Activated T-helper 1 cell treated with anti-CD3 and anti-CD28 coated beads, Interleukin-2, amount 50 U/mL, for 16 hours (primary cell): Measurements from ENCODE around the gene TMEM256.

Experiments used
- DNase-seq, 2 donors: peaks; one replicate each; pipeline ENCODE4 v3.0.0-alpha.2; 2020; ENCODE audit warnings: low read depth in 1 of 2, low spot score in 1 of 2

TMEM256 gene

DNA sequence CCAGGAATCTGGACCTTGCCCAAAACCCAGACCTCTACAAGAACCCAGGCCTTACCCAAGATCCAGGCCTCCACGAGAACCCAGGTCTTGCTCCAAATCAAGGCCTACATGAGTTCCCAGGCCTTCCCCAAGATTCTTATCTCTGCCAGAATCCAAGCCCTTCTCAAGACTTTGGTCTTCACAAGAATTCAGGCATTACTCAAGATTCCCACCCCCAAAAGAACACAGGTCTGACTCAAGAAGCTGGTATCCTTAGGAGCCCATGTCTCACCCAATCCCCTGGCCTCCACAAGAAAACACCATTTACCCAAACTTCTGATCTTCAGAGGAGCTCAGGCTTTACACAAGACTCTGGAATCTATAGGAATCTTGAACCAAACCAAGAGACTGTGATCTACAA, 27.3 kb upstream of the TMEM256 start:
- DNase-seq, result no peak

DNA sequence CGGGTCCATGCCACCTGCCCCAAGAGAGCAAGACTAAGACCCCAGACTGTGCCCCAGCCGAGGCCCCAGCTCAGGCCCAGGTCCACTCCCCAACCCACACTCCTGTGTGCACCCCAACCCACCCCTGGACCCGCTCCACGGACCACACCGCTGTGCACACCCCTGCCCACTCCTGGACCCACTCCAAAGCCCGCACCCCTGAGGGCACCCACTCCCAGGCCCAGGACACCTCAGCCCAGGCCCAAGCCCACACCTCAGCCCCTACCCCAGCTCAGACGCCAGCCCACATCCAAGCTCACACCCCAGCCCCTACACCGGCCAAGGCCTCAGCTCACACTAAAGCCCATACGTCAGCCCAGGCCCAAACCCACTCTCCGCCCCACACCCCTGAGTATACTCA, 25.8 kb upstream of the TMEM256 start:
- no peak for DNase-seq

DNA sequence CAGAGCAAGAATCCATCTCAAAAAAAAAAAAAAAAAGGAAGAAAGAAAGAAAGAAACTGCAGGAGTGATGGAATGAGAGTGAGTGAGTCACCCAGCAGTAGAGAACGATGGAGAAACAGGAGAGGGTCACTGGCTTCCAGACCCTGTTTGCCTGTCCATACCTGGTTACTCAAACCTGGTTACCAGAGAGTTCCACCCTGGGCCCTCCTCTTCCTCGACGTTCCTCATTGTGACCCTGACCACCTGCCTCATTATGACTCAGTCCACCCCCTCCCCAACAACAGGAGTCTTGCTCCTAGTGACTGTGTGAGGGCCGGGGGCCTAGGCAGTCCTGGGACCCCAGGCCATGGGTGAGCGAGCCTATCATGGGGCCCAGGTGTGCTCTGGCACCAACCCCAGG, 24.7 kb upstream of the TMEM256 start, which contains the start of gene SPEM3:
Gene SPEM3, plus strand, starts transcription at position 301 of the 400 bp plus-strand sequence. Its CDS starts 46 bp downstream, at position 347.
- DNase-seq, result no peak

DNA sequence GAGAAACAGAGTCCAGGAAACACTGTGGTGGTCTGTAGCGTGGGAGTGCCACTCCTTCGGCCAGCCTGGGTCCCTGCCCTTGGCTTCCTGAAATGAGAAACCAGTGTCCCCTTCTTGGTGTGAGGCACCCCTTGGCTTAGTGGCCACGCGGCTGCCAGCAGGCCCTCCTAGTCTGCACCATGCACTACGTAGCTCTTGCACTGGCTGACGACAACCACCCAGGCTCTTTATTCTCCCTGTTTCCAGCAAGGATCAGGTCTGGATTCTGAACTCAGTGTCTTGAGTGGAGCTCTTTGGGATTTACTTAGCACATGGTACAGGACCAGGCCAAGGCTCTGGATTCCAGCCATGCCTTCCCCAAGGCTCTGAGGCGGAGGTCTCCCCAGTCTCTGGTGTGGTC, 23.7 kb upstream of the TMEM256 start:
- DNase-seq, result no peak

DNA sequence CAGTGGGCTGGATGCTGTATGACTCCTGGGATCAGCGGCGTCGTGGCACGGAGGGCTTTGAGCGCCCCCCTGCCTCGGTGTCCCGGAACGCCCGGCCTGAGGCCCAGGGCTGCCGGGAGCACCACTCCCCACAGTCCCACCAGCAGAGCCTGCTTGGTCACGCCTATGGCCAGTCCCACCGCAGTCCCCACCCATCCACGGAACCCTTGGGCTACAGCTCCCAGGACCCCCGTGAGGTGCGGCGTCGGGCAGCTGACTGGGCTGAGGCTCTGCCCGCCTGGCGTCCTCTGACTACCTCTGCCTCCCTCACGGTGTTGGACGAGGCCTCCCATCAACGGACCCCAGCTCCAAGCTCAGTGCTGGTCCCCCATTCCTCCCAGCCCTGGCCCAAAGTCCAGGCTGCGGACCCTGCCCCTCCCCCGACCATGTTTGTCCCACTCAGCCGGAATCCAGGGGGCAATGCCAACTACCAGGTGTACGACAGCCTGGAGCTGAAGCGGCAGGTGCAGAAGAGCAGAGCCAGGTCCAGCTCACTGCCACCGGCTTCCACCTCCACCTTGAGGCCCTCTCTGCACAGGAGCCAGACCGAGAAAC, 23.1 kb upstream of the TMEM256 start:
- no peak for DNase-seq

DNA sequence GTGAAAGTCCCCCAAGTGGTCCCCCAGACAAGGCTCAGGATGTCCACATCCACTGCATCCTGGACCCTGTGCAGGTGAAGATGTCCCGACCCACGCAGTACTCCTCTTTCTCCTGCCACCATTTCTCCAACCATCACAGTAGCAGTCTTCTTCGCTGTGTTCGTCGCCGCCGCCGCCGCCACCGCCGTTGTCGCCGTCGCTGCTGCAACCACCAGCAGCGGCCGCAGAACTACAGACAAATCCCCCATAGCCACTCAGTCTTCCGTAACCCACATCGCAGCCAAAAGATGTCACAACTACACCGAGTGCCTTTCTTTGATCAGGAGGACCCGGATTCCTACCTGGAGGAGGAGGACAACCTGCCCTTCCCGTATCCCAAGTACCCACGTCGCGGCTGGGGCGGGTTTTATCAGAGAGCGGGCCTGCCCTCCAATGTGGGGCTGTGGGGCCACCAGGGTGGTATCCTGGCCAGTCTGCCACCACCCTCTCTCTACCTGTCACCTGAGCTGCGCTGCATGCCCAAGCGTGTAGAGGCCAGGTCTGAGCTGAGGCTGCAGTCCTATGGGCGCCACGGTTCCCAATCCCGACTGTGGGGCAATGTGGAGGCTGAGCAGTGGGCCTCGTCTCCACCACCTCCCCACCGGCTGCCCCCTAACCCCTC, 22.4 kb upstream of the TMEM256 start:
- DNase-seq, result no peak

DNA sequence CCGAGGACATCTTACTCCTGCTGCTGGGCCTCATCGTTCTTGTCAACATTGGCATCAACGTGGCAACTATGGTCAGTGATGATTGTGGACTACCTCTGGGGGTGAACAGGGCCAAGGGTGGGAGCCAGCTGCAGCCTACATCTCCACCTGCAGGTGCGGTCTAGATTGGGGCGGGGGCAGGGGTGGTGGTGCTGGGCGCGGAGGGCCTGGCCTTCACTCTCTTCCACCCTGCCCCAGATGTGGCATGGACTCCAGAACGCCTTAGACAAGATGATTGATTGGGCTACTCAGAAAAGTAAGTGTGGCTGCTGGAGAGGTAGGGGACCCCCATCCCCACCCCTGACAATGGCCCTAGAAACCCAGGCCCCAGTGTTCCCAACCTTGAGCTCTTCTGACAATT, 21.9 kb upstream of the TMEM256 start:
- no peak for DNase-seq

DNA sequence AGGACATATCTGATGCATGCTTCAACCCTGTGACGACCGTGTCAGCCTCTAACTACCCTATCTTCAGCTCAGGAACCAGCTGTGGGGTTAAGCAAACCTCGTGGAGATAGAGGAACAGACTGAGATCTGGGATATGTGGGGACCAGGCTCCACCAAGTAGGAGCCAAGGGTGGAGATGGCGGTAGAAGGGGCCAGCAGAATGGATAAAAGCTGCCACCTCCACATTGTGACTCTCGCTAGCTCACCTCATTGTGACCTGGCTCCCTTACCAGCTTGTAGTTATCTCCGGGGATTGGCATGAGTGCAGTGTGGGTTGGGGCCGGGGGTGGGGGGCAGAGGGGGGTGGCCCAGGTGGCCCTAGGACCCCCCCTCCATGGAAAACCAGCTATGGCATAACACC, 21.4 kb upstream of the TMEM256 start, which contains the start of gene SPEM2:
Gene SPEM2, plus strand, starts transcription at position 301 of the 400 bp plus-strand sequence. Its CDS starts 73 bp downstream, at position 374.
- no peak for DNase-seq

DNA sequence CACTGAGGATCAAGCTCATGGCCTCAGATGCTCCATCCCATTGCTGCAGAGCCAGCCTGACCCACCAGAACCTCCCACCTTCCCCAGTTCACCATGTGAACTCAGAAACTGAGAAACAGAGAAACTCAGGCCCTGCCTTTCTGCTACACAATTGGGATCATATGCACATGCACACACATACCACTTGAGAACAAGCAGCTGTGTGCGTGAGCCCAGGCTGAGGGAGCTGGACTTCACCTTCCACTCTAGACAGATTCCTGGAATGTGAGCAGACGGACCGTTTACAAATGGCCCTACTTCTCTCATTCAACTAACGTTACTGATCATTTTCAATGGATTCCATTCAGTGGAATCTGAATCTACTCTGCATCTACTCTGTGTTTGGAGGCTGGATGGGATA, 19.8 kb upstream of the TMEM256 start:
- DNase-seq, result no peak

DNA sequence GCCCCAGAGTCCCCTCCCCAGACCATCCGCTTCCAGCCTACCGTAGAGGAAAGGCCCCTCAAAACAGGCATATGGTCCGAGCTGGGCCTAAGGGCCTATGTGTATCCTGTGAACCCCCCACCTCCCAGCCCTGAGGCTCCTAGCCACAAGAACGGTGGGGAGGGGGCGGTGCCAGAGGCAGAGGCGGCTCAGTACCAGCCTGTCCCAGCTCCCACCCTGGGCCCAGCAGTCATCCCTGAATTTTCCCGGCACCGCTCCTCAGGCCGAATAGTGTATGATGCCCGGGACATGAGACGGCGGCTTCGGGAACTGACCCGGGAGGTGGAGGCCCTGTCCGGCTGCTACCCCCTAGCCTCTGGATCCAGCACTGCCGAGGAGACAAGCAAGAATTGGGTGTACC, 17.3 kb upstream of the TMEM256 start:
- DNase-seq, result no peak

DNA sequence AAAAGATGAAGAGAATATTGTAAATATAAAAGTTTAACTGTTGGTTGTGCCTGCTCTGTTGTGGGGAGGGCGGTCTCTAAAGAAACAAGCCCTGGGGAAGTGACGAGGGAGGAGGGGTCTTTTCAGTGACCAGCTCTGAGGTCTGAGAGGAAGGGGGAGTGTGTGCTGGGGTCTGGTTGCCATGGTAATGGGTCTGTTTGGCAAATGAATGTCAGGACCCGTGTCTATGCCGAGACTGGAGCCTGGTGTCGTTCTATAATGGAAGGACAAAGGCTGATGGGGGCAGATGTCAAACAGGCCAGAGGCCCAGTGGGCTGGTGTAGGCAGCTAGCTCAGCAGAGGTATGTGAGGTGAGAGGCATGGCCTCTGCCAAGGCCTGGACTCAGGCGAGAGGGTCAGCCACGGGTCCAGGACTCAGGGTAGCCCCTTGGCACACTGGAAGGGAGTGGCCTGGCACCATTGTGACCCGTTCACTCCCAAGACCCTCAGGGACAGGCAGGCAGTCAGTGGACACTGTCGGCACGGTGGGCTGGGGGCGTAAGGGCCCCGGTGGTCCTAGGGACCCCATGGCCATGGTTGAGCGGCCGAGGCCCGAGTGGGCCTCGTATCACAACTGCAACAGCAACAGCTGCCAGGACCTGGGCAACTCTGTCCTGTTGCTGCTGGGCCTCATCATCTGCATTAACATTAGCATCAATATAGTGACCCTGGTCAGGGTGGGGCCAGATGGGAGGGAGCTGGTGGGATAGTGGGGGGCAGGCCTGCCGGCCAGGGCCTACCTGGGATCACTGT, 16.1 kb upstream of the TMEM256 start, which contains the start of gene SPEM1:
Gene SPEM1, plus strand, starts transcription at position 506 of the 792 bp plus-strand sequence. Its CDS starts 61 bp downstream, at position 567.
- no peak for DNase-seq

DNA sequence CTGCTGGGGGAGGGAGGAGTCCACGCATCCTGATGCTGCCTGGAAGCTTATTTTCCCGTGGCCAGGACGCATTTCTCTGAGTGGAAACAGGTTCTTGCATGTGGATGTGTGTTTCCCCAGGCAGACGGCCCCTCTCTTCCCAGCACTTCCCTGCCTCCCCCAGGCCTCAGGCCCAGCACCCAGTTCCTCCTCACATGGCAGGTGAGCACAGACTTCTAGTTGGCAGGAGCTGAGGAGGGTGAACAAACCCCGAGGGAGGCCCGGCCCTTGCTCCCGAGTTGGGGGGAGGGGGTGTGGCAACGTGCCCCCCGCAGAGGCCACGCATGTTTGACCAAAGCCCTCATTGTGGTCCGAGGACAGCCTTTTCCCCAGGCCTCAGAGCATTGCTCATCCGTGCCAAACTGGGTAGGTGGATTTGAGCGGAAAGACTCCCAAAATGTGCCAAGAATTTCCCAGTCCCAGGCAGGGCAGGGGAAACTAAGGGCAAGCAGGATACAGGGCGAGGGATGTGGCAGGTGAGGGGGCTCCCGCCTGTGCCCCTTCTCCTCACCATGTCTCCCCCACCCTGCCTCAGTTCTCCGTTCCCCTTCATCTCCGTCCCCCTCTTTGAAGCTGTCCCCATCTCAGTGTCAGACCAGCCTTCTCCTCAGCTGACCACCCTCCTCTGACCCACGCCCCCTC, 14.7 kb upstream of the TMEM256 start:
- DNase-seq, result no peak

DNA sequence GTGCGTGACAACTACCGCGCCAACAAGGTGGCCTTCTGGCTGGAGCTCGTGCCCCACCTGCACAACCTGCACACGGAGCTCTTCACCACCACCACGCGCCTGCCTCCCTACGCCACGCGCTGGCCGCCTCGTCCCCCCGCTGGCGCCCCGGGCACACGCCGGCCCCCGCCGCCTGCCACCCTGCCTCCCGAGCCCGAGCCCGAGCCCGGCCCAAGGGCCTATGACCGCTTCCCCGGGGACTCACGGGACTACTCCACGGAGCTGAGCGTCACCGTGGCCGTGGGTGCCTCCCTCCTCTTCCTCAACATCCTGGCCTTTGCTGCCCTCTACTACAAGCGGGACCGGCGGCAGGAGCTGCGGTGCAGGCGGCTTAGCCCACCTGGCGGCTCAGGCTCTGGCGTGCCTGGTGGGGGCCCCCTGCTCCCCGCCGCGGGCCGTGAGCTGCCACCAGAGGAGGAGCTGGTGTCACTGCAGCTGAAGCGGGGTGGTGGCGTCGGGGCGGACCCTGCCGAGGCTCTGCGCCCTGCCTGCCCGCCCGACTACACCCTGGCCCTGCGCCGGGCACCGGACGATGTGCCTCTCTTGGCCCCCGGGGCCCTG, 13.3 kb upstream of the TMEM256 start:
- no peak for DNase-seq

DNA sequence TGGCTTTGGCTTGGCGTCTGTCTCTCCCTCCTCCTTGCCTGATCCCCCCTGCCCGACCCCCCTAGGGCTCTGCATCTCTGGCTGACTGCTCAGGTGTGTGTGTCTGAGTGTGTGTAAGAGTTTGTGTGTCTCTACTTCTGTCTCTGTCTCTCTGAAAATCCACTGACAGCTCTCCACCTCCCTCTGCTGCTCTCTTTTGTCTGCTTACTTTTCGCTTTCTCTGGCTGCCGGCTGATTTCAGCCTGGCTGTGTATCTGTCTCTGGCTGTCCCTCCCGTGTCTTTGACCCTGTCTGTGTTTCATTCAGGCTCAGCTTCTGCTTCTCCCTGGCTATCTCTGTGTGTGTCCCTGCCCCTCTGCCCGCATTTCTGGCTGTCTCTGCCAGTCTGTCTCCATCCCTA, 12.4 kb upstream of the TMEM256 start:
- DNase-seq, result no peak

DNA sequence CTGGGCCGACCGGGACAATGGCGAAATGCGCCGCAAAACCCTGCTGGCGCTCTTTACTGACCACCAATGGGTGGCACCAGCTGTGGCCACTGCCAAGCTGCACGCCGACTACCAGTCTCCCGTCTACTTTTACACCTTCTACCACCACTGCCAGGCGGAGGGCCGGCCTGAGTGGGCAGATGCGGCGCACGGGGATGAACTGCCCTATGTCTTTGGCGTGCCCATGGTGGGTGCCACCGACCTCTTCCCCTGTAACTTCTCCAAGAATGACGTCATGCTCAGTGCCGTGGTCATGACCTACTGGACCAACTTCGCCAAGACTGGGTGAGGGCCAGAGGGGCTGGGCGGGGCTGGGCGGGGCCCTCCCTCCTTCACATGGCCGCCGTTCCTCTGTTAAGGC, 11.9 kb upstream of the TMEM256 start:
- DNase-seq, result no peak

DNA sequence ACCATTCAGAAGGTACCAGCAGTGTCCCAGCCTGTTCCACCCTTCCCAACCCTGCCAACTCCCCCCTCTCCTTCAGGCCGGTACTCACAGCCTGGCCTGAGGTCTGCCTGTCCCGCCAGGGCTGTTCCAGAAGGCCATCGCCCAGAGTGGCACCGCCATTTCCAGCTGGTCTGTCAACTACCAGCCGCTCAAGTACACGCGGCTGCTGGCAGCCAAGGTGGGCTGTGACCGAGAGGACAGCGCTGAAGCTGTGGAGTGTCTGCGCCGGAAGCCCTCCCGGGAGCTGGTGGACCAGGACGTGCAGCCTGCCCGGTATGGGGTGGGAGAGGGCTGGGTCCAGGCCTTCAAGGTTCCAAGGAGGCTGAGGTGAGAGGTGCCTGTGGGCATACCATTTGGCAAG, 10.9 kb upstream of the TMEM256 start:
- no peak for DNase-seq

DNA sequence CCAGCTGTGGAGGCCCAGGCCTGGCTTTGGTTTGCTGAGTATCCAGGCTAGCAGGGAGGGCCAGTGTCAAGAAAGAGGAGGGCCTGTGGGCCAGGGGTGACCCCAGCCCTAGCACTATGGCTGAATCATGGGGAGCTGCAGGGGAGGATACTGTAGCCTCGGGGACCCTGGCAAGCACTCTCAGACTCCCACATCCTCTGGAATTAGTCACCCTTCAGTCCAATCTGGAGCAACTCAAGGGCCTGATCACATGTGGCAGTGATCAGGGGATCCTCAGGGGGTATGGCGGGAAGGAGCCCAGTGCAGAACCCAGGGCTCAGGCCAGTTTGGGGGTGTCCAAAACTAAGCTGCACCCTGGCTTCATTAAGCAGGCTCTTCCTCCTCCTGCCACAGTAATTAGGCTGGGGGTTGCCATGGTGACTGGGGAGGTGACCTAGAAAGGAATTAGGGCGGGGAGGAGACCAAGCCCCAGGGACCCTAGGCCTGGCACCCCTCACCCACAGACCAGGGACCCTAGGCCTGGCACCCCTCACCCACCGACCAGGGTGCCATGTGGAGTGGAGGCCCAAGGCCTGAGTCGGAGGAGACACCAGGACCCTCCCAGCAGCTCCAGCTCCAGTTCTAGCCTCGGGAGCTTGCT, 9.6 kb upstream of the TMEM256 start:
- no peak for DNase-seq

DNA sequence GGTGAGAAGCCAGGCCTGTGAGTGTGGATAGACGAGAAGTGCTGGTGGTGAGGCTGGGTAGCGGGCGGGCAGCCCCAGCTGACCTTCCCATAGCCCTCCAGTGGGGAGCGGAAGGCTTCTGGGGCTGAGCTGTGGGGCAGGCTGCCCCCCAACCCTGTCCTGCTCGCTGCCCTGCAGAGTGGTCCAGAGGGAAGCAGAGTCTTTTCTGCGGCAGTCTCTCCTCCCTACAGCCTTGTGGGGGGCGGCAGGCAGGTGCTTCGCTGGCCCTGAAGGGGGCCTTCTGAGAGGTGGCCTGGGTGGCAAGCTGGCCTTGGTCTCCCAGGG, 7.5 kb upstream of the TMEM256 start:
- DNase-seq, result no peak

DNA sequence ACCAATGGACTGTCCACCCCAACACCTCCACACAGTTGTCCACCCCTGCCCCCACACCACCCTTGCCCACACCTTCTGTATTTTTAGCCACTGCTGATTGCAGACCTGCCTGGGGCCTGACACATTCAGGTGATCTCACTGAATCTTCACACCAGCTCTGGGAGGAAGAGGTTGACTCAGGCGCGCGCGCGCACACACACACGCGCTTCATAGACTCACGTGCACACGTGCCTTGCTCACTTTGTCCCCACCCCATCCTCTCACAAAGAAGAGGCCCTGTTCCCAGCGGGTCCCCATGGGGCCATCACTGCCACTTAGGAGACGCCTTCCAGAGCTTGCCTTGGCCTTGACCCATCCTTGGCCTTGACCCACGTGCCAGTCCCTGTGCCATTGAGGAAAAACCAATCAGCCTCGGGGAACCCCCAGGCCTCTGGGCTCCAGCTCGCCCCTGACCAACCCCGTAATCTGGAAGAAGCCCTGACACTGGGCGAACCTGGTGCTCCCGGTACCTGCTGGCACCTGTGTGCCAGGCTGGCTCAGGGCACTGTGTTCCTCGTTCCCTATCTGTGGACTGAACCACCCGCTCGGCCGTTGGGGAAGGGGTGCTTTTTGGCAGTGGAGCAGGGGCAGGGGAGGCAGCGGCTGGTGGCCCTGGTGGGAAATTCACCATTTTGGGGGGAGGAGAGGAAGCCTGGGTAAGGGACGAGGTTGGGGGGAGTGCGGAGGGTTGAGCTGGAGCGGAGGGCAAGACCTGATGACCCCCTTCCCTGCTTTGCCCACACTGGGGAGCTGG, 6.9 kb upstream of the TMEM256 start:
- no peak for DNase-seq

DNA sequence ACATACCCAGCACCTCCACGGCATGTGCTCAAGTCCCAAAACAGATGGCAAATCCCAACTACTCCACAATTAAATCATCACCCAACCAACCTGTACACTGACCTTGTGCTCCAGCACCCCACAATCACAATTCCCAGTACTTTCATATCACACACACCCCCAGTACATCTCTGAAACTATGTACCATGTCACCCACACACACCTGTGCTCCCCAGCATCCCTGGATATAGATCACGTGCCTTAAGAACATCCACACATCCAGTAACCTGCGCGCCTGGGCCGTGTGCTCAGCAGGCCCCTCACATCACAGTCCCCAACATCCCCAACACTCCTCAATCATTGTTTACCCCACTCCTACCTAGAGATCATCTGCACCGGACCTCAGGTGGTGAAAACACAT, 5.8 kb upstream of the TMEM256 start:
- no peak for DNase-seq
